A549 (cell line): ENCODE results near the gene CCDC136. TPM values are rescaled to one million over a fixed set of nuclear protein-coding genes. Genes with fewer than 3 reads are reported as not detected.
A peak's percentile ranks its signal among the peaks of the same experiment; 100 is the strongest.

Source experiments
- ATAC-seq, 2 experiments: fragments of 200-7000 bp in 1 of 2; fragments of >200 bp in 1 of 2; cut with Nextera tagmentation in 1 of 2; cut with Tn5 transposase in 1 of 2; 3 replicates each; pipeline versions ENCODE4 v1.8.0 to v1.9.1; 2018 to 2020; ENCODE audit warnings: mild to moderate bottlenecking in 1 of 2, moderate library complexity in 1 of 2
- CTCF ChIA-PET: fragments of 300-600 bp; sonication (Branson Sonifier 250); formaldehyde crosslinking; extraction: SDS; loops from one replicate; lab custom pipeline; 2021; ENCODE audit warnings: antibody characterized with exemption, inconsistent platforms; lab: Yijun Ruan, JAX
- POLR2A ChIA-PET: fragments of 350-600 bp; formaldehyde crosslinking; extraction: SDS; loops from one replicate; lab custom pipeline; 2021; ENCODE audit warnings: antibody characterized with exemption, inconsistent platforms; lab: Yijun Ruan, JAX
- DNase-seq, 2 experiments: peaks; one replicate each; pipeline versions ENCODE4 v3.0.0 to v3.0.0-alpha.2; 2011 to 2016; ENCODE audit warnings: low read depth in 1 of 2, low spot score in 1 of 2
- FAIRE-seq: peaks from 2 replicates; lab custom pipeline; 2011; peaks lifted over from hg19 to GRCh38; lab: Jason Lieb, UNC
- H3K27ac ChIP-seq, 2 experiments: fragments of >200 bp; sonication (Bioruptor Twin); formaldehyde crosslinking; 3 replicates each; pipeline ENCODE4 v1.5.1; 2016 to 2017
- H3K4me1 ChIP-seq: fragments of >200 bp; sonication (Bioruptor Twin); formaldehyde crosslinking; 3 replicates; pipeline ENCODE4 v1.6.1; 2016
- H3K4me2 ChIP-seq: fragments of >200 bp; sonication (Bioruptor Twin); formaldehyde crosslinking; 3 replicates; pipeline ENCODE4 v1.6.1; 2016
- H3K4me3 ChIP-seq: fragments of >200 bp; sonication (Bioruptor Twin); formaldehyde crosslinking; 3 replicates; pipeline ENCODE4 v1.5.1; 2016
- H3K9me3 ChIP-seq: fragments of >200 bp; sonication (Bioruptor Twin); formaldehyde crosslinking; 3 replicates; pipeline ENCODE4 v1.6.1; 2016
- EHF ChIP-seq: fragments of 250-450 bp; sonication (Bioruptor Pico); IDR thresholded peaks from 2 replicates; pipeline ENCODE4 v1.5.0; 2020; ENCODE audit warnings: mild to moderate bottlenecking
- FOSB ChIP-seq: fragments of 250-450 bp; sonication (Bioruptor Pico); IDR thresholded peaks from 2 replicates; pipeline ENCODE4 v1.5.0; 2020; ENCODE audit warnings: mild to moderate bottlenecking, moderate library complexity
- HEYL ChIP-seq: fragments of 250-450 bp; sonication (Bioruptor Pico); IDR thresholded peaks from 2 replicates; pipeline ENCODE4 v1.8.0; 2021; ENCODE audit warnings: mild to moderate bottlenecking, moderate library complexity
- HOXA7 ChIP-seq: fragments of 250-450 bp; sonication (Bioruptor Pico); IDR thresholded peaks from 2 replicates; pipeline ENCODE4 v1.5.0; 2020; ENCODE audit warnings: mild to moderate bottlenecking, moderate library complexity
- MAZ ChIP-seq: fragments of 150-350 bp; IDR thresholded peaks from 2 replicates; pipeline ENCODE4 v1.6.1; 2014; ENCODE audit warnings: antibody characterized with exemption, low read depth, low read length, borderline replicate concordance
- MYC ChIP-seq: IDR thresholded peaks from 2 replicates; pipeline ENCODE4 v1.6.1; 2012; ENCODE audit warnings: mild to moderate bottlenecking, inconsistent platforms, low read length, improper control_type of control experiment, borderline replicate concordance
- POLR2A ChIP-seq: IDR thresholded peaks from 2 replicates; pipeline ENCODE4 v1.6.1; 2012; ENCODE audit warnings: mild to moderate bottlenecking, low read length
- SREBF2 ChIP-seq: fragments of 450-650 bp; IDR thresholded peaks from 2 replicates; pipeline ENCODE4 v1.6.1; 2014; ENCODE audit warnings: mild to moderate bottlenecking, moderate library complexity
- TFCP2L1 ChIP-seq: fragments of 250-450 bp; sonication (Bioruptor Pico); IDR thresholded peaks from 2 replicates; pipeline ENCODE4 v1.5.0; 2021; ENCODE audit warnings: mild to moderate bottlenecking
- TP53 ChIP-seq: fragments of 250-450 bp; sonication (Bioruptor Pico); IDR thresholded peaks from 2 replicates; pipeline ENCODE4 v1.5.0; 2021; ENCODE audit warnings: mild to moderate bottlenecking, moderate library complexity
- ZC3H11A ChIP-seq: fragments of 450-650 bp; IDR thresholded peaks from 2 replicates; pipeline ENCODE4 v1.6.1; 2014; ENCODE audit warnings: antibody characterized with exemption, mild to moderate bottlenecking
- ZFP36 ChIP-seq: fragments of 450-650 bp; IDR thresholded peaks from 2 replicates; pipeline ENCODE4 v1.6.1; 2014; ENCODE audit warnings: borderline replicate concordance; ENCODE audit not compliant: partially characterized antibody
- ZSCAN20 ChIP-seq: fragments of 250-450 bp; sonication (Bioruptor Pico); IDR thresholded peaks from 2 replicates; pipeline ENCODE4 v1.8.0; 2022; ENCODE audit warnings: mild to moderate bottlenecking, moderate library complexity
- WGBS: methylation state at CpG from one replicate; pipeline ENCODE4 v1.1.6; 2017; ENCODE audit errors: missing lambda C conversion rate; 5-methylcytosine and 5-hydroxymethylcytosine counted together
- polyA plus RNA-seq, 4 experiments: library from polyadenylated mRNA; depleted of rRNA in 3 of 4; stranded (reverse); fragments of >200 nt; fragmentation: RNase III in 1 of 4; extraction: RNeasy Plus Mini Kit Qiagen cat#74134 plus additional on column Dnase treatment in 1 of 4; gene quantifications; 2 replicates in 3 of 4; 3 replicates in 1 of 4; pipeline ENCODE4 v1.2.3, GENCODE V29; 2011 to 2017
- TF ChIP-seq, protein P1 (sequence below): fragments of 200-600 bp; sonication (generic); IDR thresholded peaks from 2 replicates; pipeline ENCODE4 v1.6.1; 2016; ENCODE audit warnings: antibody characterized with exemption, mild to moderate bottlenecking, moderate library complexity
- TF ChIP-seq, protein P2 (sequence below): fragments of 250-450 bp; sonication (Bioruptor Pico); IDR thresholded peaks from 2 replicates; pipeline ENCODE4 v1.5.0; 2020; ENCODE audit warnings: low read depth, mild to moderate bottlenecking, moderate library complexity
- TF ChIP-seq, protein P3 (sequence below): IDR thresholded peaks from 2 replicates; pipeline ENCODE4 v1.6.1; 2012
- TF ChIP-seq, protein P4 (sequence below): IDR thresholded peaks from 2 replicates; pipeline ENCODE4 v1.6.1; 2012
- TF ChIP-seq, protein P5 (sequence below): fragments of 150-350 bp; IDR thresholded peaks from 2 replicates; pipeline ENCODE4 v1.6.1; 2014; ENCODE audit warnings: low read depth, mild to moderate bottlenecking, low read length
- TF ChIP-seq, protein P6 (sequence below): fragments of >200 bp; sonication (Bioruptor Twin); formaldehyde crosslinking; IDR thresholded peaks from 2 replicates; pipeline ENCODE4 v1.6.1; 2016

CCDC136 gene
- polyA plus RNA-seq, 2 of the 4 experiments (the other 2 are of a cell fraction) = 4.7 to 5.4 TPM

DNA sequence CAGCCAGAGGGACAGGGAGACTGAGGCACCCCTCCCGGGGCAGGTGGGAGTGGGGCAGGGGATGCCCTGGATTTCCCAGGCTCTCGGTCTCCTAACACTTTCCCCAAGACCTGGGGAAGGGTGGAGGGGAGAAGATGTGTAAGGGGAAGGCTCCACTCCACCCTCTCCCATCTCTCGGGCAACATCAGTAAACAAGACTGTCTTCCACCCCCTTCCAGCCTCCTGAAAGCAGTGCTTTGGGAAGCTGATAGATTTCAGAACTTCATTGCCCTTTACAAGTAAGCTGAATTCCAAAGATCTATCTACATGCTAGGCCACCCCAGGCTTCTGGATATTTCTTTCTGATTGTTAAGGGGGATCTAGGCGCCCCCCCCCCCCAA lies 42.2 kb downstream of the CCDC136 start:
- 25% methylated on average over 4 of the region's 4 CpGs for WGBS
- Histone ChIP-seq H3K4me3 (no peak overlapping the region), H3K4me1 (peaks cover 38% of the 10 kb centered on the region), H3K4me2 (peak overlapping the region; percentile 15), H3K9me3 (no peaks in the 10 kb centered on the region), H3K27ac (peak overlapping the region in 1 of 2 experiments; percentile 50; a peak in 2 of 6 replicates)
- TF ChIP-seq ZSCAN20 (CRISPR knock-in tag) (no peak), MYC (no peak), HOXA7 (CRISPR knock-in tag) (no peak), ZFP36 (no peak), ZC3H11A (no peak), HEYL (no peak), EHF (CRISPR knock-in tag) (no peak), FOSB (CRISPR knock-in tag) (no peak), SREBF2 (no peak)
- TF ChIP-seq, protein P1, sequence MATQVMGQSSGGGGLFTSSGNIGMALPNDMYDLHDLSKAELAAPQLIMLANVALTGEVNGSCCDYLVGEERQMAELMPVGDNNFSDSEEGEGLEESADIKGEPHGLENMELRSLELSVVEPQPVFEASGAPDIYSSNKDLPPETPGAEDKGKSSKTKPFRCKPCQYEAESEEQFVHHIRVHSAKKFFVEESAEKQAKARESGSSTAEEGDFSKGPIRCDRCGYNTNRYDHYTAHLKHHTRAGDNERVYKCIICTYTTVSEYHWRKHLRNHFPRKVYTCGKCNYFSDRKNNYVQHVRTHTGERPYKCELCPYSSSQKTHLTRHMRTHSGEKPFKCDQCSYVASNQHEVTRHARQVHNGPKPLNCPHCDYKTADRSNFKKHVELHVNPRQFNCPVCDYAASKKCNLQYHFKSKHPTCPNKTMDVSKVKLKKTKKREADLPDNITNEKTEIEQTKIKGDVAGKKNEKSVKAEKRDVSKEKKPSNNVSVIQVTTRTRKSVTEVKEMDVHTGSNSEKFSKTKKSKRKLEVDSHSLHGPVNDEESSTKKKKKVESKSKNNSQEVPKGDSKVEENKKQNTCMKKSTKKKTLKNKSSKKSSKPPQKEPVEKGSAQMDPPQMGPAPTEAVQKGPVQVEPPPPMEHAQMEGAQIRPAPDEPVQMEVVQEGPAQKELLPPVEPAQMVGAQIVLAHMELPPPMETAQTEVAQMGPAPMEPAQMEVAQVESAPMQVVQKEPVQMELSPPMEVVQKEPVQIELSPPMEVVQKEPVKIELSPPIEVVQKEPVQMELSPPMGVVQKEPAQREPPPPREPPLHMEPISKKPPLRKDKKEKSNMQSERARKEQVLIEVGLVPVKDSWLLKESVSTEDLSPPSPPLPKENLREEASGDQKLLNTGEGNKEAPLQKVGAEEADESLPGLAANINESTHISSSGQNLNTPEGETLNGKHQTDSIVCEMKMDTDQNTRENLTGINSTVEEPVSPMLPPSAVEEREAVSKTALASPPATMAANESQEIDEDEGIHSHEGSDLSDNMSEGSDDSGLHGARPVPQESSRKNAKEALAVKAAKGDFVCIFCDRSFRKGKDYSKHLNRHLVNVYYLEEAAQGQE = no peak
- TF ChIP-seq, protein P2, sequence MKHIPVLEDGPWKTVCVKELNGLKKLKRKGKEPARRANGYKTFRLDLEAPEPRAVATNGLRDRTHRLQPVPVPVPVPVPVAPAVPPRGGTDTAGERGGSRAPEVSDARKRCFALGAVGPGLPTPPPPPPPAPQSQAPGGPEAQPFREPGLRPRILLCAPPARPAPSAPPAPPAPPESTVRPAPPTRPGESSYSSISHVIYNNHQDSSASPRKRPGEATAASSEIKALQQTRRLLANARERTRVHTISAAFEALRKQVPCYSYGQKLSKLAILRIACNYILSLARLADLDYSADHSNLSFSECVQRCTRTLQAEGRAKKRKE = no peak
- TF ChIP-seq, protein P3, sequence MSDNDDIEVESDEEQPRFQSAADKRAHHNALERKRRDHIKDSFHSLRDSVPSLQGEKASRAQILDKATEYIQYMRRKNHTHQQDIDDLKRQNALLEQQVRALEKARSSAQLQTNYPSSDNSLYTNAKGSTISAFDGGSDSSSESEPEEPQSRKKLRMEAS = no peak
- TF ChIP-seq, protein P4, sequence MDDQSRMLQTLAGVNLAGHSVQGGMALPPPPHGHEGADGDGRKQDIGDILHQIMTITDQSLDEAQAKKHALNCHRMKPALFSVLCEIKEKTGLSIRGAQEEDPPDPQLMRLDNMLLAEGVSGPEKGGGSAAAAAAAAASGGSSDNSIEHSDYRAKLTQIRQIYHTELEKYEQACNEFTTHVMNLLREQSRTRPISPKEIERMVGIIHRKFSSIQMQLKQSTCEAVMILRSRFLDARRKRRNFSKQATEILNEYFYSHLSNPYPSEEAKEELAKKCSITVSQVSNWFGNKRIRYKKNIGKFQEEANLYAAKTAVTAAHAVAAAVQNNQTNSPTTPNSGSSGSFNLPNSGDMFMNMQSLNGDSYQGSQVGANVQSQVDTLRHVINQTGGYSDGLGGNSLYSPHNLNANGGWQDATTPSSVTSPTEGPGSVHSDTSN = no peak
- ChIA-PET CTCF (interaction anchor here (2.9 to 5.6 kb wide), 2 partner anchors 8 to 15 kb away, joined by 16 to 22 read pairs; no protein-coding TSS in a partner anchor), POLR2A (interaction anchor here (0.7 kb wide), 1 partner anchor 14 kb away, joined by 8 read pairs; no protein-coding TSS in a partner anchor)
- FAIRE-seq (no peak), ATAC-seq (peak in 1 of 2 experiments; percentile 31; a peak in 3 of 6 replicates), DNase-seq (no peak)

DNA sequence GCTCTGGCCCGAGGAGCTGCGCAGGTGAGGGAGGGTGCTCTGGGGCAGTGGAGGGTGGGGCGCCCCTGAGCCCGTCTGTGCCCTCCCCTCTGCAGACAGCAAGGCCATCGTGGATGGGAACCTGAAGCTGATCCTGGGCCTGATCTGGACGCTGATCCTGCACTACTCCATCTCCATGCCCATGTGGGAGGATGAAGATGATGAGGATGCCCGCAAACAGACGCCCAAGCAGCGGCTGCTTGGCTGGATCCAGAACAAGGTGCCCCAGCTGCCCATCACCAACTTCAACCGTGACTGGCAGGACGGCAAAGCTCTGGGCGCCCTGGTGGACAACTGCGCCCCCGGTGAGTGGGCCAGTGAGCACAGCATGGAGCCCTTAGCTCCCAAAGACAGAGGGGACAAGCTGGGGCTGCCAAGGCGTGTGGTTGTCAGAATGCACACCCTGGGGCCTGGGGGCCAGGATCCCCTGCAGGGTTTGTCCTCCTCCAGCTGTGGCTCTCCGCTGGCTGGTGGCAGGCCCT lies 43.5 kb downstream of the CCDC136 start:
- Histone ChIP-seq H3K4me1 (peaks cover 28% of the 10 kb centered on the region), H3K27ac (no peak overlapping the region), H3K4me2 (no peak overlapping the region), H3K9me3 (no peaks in the 10 kb centered on the region), H3K4me3 (no peak overlapping the region)
- FAIRE-seq (no peak), DNase-seq (no peak), ATAC-seq (no peak)
- WGBS = 90% methylated on average over 13 of the region's 16 CpGs
- CTCF ChIA-PET = interaction anchor here (1.0 to 5.6 kb wide), 3 partner anchors 16 to 45 kb away, joined by 3 to 22 read pairs (median 4); no protein-coding TSS in a partner anchor
- TF ChIP-seq, protein P4 = no peak
- TF ChIP-seq, protein P5, sequence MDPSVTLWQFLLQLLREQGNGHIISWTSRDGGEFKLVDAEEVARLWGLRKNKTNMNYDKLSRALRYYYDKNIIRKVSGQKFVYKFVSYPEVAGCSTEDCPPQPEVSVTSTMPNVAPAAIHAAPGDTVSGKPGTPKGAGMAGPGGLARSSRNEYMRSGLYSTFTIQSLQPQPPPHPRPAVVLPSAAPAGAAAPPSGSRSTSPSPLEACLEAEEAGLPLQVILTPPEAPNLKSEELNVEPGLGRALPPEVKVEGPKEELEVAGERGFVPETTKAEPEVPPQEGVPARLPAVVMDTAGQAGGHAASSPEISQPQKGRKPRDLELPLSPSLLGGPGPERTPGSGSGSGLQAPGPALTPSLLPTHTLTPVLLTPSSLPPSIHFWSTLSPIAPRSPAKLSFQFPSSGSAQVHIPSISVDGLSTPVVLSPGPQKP = no peak
- TF ChIP-seq POLR2A = no peak
- TF ChIP-seq TFCP2L1 (CRISPR knock-in tag) = no peak
- TF ChIP-seq TP53 (CRISPR knock-in tag) = no peak
- TF ChIP-seq ZFP36 = no peak
- TF ChIP-seq MAZ = no peak
- TF ChIP-seq, protein P6, sequence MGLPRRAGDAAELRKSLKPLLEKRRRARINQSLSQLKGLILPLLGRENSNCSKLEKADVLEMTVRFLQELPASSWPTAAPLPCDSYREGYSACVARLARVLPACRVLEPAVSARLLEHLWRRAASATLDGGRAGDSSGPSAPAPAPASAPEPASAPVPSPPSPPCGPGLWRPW = no peak
- POLR2A ChIA-PET = no interaction called here
